WI38 (cell line): ENCODE results near the gene DMRTB1.

Experiments used
- H3K4me3 ChIP-seq: 2 replicates; pipeline ENCODE4 v1.5.1; 2011; ENCODE audit warnings: low read depth, mild to moderate bottlenecking, control low read depth, low read length
- TF ChIP-seq, protein P1 (sequence below): IDR thresholded peaks from 2 replicates; pipeline ENCODE4 v1.5.1; 2012; ENCODE audit warnings: low read depth, mild to moderate bottlenecking, control low read depth, low read length

Gene DMRTB1

DNA sequence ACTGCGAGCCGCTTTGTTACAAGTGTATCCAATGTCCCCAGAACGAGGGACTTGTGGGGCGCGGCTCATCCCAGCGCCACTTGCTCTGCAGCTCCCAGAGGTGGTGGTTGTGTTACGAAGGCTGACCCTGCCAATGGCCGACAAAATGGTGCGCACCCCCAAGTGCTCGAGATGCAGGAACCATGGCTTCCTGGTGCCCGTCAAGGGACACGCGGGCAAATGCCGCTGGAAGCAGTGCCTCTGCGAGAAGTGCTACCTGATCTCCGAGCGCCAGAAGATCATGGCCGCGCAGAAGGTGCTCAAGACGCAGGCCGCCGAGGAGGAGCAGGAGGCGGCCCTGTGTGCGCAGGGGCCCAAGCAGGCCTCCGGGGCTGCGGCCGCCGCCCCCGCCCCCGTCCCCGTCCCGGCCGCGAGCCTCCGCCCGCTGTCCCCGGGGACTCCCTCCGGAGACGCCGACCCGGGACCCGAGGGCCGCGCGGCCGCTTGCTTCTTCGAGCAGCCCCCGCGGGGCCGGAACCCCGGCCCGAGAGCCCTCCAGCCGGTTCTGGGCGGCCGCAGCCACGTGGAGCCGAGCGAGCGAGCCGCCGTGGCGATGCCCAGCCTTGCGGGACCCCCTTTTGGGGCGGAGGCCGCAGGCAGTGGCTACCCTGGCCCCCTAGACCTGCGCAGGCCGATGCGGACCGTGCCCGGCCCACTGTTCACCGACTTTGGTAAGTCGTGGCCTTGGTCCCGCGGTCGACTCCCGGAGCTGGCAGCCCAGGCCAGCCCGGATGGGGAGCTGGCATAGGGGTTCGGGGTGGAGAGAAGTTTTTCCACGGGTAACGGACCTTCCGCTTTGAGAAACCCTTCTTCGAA, at the start of gene DMRTB1:
Gene DMRTB1, plus strand, starts transcription at position 79 of the 855 bp plus-strand sequence. Its CDS starts 55 bp downstream, at position 134.
- TF ChIP-seq, protein P1, sequence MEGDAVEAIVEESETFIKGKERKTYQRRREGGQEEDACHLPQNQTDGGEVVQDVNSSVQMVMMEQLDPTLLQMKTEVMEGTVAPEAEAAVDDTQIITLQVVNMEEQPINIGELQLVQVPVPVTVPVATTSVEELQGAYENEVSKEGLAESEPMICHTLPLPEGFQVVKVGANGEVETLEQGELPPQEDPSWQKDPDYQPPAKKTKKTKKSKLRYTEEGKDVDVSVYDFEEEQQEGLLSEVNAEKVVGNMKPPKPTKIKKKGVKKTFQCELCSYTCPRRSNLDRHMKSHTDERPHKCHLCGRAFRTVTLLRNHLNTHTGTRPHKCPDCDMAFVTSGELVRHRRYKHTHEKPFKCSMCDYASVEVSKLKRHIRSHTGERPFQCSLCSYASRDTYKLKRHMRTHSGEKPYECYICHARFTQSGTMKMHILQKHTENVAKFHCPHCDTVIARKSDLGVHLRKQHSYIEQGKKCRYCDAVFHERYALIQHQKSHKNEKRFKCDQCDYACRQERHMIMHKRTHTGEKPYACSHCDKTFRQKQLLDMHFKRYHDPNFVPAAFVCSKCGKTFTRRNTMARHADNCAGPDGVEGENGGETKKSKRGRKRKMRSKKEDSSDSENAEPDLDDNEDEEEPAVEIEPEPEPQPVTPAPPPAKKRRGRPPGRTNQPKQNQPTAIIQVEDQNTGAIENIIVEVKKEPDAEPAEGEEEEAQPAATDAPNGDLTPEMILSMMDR: no peak
- H3K4me3 ChIP-seq: no peak within 1 kb of the TSS

DNA sequence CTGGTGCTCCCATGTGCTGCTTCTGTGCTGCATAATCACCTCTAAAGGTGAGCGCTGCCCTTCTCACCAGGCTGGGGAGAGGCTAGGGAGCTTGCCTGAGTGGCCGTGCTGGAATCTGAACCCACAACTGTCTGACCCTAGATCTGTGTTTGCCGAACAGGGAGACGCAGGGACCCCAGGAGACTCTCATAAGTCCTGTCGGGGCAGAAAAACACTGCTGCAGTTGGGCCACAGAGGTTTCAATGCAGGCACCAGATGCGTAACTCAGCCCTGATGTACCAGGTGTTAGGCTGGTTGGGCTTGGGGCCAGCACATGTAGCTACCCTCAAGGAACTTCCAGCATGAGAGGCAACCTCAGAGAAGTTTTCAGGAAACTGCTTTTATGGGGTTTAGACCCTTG, 49.5 kb upstream of the DMRTB1 start:
- no peak overlapping the region for H3K4me3 ChIP-seq
- TF ChIP-seq, protein P1: no peak

DNA sequence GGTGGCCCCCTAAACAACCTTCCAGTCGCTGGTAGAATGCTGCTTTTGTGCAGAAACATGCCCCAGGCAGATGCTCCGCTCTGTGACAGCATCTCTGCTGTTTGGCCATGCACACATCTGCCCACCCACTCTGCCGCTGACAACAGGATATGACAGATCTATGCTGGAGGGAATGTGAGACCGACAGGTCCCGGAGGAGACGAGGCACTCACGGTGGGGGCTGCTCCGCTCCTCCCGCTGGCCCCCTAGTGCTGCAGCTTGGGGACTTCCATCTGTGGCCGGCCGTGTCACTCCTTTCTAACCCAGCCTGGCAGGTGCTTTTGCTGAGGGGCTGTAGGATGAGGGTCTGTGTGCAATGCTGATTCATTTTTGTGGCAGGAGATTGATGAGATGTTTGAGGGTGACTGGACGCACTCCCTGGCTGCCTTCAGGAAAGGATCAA, 49.1 kb upstream of the DMRTB1 start:
- TF ChIP-seq, protein P1: no peak
- H3K4me3 ChIP-seq: no peak overlapping the region

DNA sequence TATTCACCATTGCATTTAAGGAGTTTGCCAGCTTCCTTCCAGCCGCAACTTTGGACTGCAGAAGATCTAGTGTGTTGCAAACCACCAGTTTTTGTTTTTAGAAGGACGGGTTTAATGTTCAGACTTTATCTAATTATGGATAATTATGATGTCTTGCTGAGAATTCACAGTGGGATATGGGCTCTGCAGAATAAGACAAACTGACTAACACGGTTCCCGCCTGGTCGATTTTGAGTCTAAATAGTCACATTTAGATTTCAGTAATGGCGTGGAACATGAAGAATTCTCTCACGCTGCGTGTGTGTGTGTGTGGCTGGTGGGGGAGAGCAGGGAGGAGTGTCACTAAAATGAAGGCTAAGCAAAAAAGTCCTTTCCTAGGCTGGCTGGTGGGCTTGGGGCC, 48.5 kb upstream of the DMRTB1 start:
- TF ChIP-seq, protein P1: no peak
- H3K4me3 ChIP-seq: no peak overlapping the region

DNA sequence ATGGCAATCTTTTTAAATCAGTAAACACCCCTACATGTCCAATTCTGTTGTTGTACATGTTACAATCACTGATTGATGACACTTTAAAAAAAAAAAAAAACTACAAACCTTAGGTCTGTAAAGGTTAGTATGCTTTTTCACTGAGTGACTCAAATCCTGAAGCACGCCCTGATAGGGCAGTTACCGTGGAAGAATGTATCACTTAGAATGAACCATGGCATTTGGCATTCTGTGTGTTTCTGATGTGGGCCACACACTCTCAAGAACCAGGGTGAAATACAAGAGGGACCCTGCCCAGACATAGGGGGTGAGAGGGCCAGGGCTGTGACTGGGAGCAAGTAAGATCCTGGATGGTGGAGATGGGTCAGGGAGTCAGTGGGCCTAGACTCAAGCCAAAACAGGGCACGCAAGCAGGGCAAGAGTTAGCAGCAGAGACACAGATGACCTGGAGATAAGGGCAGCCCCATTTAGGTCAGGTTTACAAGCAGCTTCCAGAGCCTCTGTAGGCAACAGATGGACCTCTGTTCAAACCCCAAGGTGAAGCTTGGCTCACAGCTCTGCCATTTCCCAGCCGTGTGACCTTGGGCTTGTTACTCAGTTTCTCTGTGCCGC, 47.6 kb upstream of the DMRTB1 start:
- no peak overlapping the region for H3K4me3 ChIP-seq
- TF ChIP-seq, protein P1: no peak

DNA sequence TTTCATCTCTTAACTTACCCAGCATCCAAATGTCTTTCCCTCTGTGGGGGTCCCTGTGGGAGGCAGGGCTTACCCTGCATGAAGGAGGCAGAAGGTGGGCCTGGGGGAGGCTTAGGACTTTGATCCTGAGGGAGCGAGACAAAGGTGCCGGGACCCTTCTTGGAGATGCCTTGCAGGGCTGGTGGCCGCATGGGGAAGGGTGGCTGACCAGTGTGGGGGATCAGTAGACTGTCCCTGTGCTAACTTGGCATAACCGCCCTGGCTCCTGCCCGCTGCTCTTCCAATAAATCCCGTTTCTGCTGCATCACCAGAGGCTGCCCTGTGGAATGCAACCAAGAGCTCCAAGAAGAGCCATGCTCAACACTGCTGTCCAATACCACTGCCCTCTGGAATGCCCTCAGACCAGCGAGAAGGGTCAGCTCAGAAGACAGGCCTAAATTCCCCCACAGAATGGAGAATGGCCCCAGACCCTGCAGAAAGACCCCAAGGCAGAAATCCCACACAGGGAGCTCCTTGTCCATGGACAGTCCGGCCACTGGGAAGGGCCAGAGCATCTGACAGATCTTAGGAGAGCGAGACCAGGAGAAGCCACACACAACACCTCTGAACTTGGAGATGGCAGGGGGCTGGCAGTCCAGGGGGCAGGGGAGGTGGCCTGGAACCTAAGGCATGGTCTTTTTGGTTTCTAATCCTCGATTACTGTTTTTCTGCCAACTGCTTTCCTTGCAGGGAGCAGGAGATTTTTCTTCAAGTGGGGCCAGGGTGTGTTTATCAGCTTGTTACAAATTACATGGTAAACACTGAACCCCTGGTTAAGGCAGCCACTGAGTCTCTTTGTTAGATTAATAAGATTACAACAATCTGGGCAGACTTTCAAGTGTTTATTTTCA, 46.7 kb upstream of the DMRTB1 start:
- no peak overlapping the region for H3K4me3 ChIP-seq
- TF ChIP-seq, protein P1: no peak
